ENCODE measurements around the gene SSTR5.

DNA sequence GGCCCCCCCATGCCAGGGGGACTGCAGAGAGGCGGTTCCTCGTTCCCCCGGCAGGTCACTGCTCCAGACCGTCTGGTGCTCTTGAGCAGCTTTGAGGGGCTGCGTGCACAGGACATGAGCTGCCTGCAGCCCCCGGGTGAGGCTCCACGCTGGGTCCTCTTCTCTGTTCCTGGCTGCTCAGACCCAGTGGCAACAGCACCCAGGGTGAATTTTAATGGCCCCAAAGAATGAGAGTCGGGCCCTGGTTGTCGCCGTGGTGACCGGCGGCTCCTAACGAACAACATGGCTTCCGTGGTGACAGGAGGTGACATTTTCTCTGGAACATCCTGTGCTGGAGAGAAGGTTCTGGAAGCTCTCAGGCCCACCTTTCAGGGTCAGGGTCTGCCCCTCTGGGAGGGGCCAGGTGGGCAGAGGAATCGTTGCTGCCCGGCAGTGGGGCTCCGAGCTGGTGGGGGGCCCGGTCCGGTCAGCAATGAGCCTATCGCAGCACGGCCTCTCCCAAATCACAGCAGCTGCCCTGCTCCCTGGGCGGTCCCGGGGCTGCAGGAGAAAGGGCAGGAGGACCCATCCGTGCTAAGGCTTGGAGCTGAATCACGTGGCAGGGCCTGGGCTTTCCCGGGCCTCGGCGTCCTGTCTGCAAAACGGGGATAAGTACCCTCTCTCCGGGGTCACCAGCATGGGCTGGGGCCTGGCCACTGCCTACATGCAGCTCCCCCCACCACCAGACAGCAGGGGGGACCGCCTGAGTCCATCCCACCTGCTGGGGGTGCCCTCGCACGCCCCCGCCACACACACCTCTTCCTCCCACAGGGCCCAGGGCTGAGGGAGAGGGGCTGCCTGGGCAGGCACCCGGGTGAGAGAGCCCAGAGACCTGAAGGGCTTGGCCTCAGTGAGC, 26.9 kb downstream of the SSTR5 start:
- no peak for TF ChIP-seq POLR2A (IDR thresholded peaks at IDR 0.05; ENCODE audit: low read depth, low read length)
- no peak for TF ChIP-seq POLR2AphosphoS5 (IDR thresholded peaks at IDR 0.05; ENCODE audit: low read depth, low read length)
